Left ventricle myocardium superior (tissue), 1 donor: Measurements from ENCODE around the gene TRPC6. TPM values are rescaled to one million over a fixed set of nuclear protein-coding genes. Genes with fewer than 3 reads are reported as not detected.

Source experiments
- ATAC-seq: fragments of 200-7000 bp; cut with Tn5 transposase; one replicate; pipeline ENCODE4 v1.9.1; 2020; ENCODE audit warnings: mild to moderate bottlenecking, moderate library complexity
- DNase-seq: peaks from one replicate; pipeline ENCODE4 v3.0.0-alpha.2; 2020
- intact Hi-C: fragments of 100-400 bp; cut with micrococcal nuclease; formaldehyde crosslinking; loops from one replicate; pipeline ENCODE4 v1.11.0; 2022
- total RNA-seq: library from RNA; stranded (reverse); fragmentation: NEBNext Ultra II Directional; extraction: Animal tissue kit (Norgen Biotek cat#: 25700); gene quantifications from one replicate; pipeline ENCODE4 v1.2.1, GENCODE V29; 2021
- donor health status: DM: no; HTN: yes; CAD: no; lungs with severe emphysema.

Gene TRPC6
- total RNA-seq, 1 donor from 2014 or later, result 0.62 TPM

- DNase-seq, result no peak
- intact Hi-C loops, result no loop called here
- ATAC-seq, result no peak
Observed at GRCh38 chr11:101528541-101528940, 55.3 kb downstream of the TRPC6 start.

- DNase-seq, result no peak
- intact Hi-C loops, result no loop called here
- no peak for ATAC-seq
Observed at GRCh38 chr11:101523634-101524260, 60.1 kb downstream of the TRPC6 start.

- DNase-seq (no peak), ATAC-seq (no peak)
- intact Hi-C loops, result no loop called here
Observed at GRCh38 chr11:101523193-101523592, 60.6 kb downstream of the TRPC6 start.

- intact Hi-C loops, result no loop called here
- no peak for DNase-seq
- ATAC-seq, result no peak
Observed at GRCh38 chr11:101521821-101522220, 62.0 kb downstream of the TRPC6 start.

- ATAC-seq, result no peak
- DNase-seq, result no peak
- intact Hi-C loops, result no loop called here
Observed at GRCh38 chr11:101516546-101516945, 67.3 kb downstream of the TRPC6 start.

- intact Hi-C loops, result no loop called here
- DNase-seq, result no peak
- no peak for ATAC-seq
Observed at GRCh38 chr11:101511065-101511464, 72.7 kb downstream of the TRPC6 start.

- no peak for DNase-seq
- no peak for ATAC-seq
- intact Hi-C loops, result no loop called here
Observed at GRCh38 chr11:101510591-101510990, 73.2 kb downstream of the TRPC6 start.

- ATAC-seq (no peak), DNase-seq (no peak)
- intact Hi-C loops, result no loop called here
Observed at GRCh38 chr11:101509922-101510321, 73.9 kb downstream of the TRPC6 start.

GRCh38 chr11:101508370-101508769 is 75.4 kb downstream of the TRPC6 start:
- intact Hi-C loops, result no loop called here
- DNase-seq, result no peak
- ATAC-seq, result no peak

- ATAC-seq (no peak), DNase-seq (no peak)
- intact Hi-C loops, result no loop called here
Observed at GRCh38 chr11:101498891-101499290, 84.9 kb downstream of the TRPC6 start.

- intact Hi-C loops, result no loop called here
- ATAC-seq, result no peak
- DNase-seq, result no peak
Observed at GRCh38 chr11:101497291-101497690, 86.5 kb downstream of the TRPC6 start.

GRCh38 chr11:101487775-101488174 is 96.0 kb downstream of the TRPC6 start:
- ATAC-seq, result no peak
- DNase-seq, result no peak
- intact Hi-C loops, result no loop called here

GRCh38 chr11:101482556-101483124 is 101.2 kb downstream of the TRPC6 start:
- intact Hi-C loops, result no loop called here

GRCh38 chr11:101478587-101479369 is 105.0 kb downstream of the TRPC6 start:
- DNase-seq (no peak), ATAC-seq (no peak)
- intact Hi-C loops, result no loop called here

More at GRCh38 chr11:101482556-101483124, 101.2 kb downstream of the TRPC6 start:
- DNase-seq (no peak), ATAC-seq (no peak)

GRCh38 chr11:101477926-101478325 is 105.9 kb downstream of the TRPC6 start:
- no peak for DNase-seq
- ATAC-seq, result no peak
- intact Hi-C loops, result no loop called here

- intact Hi-C loops, result no loop called here
- DNase-seq (no peak), ATAC-seq (no peak)
Observed at GRCh38 chr11:101476191-101476590, 107.6 kb downstream of the TRPC6 start.

GRCh38 chr11:101475699-101476098 is 108.1 kb downstream of the TRPC6 start:
- ATAC-seq, result no peak
- intact Hi-C loops, result no loop called here
- no peak for DNase-seq

- DNase-seq (no peak), ATAC-seq (no peak)
- intact Hi-C loops, result no loop called here
Observed at GRCh38 chr11:101474666-101475065, 109.1 kb downstream of the TRPC6 start.

- intact Hi-C loops, result no loop called here
Observed at GRCh38 chr11:101470881-101471520, 112.8 kb downstream of the TRPC6 start.

GRCh38 chr11:101470419-101470818 is 113.4 kb downstream of the TRPC6 start:
- ATAC-seq (no peak), DNase-seq (no peak)
- intact Hi-C loops, result no loop called here

More at GRCh38 chr11:101470881-101471520, 112.8 kb downstream of the TRPC6 start:
- no peak for DNase-seq
- no peak for ATAC-seq
